Thyroid gland (tissue), 4 donors: ENCODE measurements around the gene LIPN.

ENCODE experiments used
- CTCF ChIP-seq, 6 experiments: fragments of 200-600 bp in 3 of 6; fragments of 450-650 bp in 3 of 6; sonication (generic) in 3 of 6; IDR thresholded peaks; one replicate each; pipeline ENCODE4 v1.5.1; 2016 to 2019; ENCODE audit warnings: antibody characterized with exemption in 6 of 6, mild to moderate bottlenecking in 2 of 6, inconsistent platforms in 1 of 6, moderate library complexity in 1 of 6
- POLR2A ChIP-seq, 2 donors: fragments of 450-650 bp; IDR thresholded peaks; one replicate each; pipeline ENCODE4 v1.6.1; 2017; ENCODE audit warnings: antibody characterized with exemption in 2 of 2, mild to moderate bottlenecking in 2 of 2, moderate library complexity in 1 of 2

GRCh38 chr10:88794731-88795130 is 34.9 kb downstream of the LIPN start:
- TF ChIP-seq CTCF (IDR thresholded peaks at IDR 0.05) (no peak), POLR2A (IDR thresholded peaks at IDR 0.05) (no peak)
